GM12865 (cell line): ENCODE data around the gene S100Z.
"Not testable (repeated sequence)": the region's sequence is repeated elsewhere in the genome, so short reads cannot be mapped to it uniquely, and the experiment has no call there.

ENCODE experiments used
- DNase-seq: peaks from one replicate; pipeline ENCODE4 v3.0.0; 2010; ENCODE audit warnings: low read depth
- H3K4me3 ChIP-seq: 2 replicates; pipeline ENCODE4 v1.5.1; 2011; ENCODE audit warnings: mild to moderate bottlenecking, low read depth, low read length, control low read depth
- TF ChIP-seq, protein P1 (sequence below): IDR thresholded peaks from 2 replicates; pipeline ENCODE4 v1.5.1; 2011; ENCODE audit warnings: low read length, control low read depth, low read depth, inconsistent platforms; ENCODE audit not compliant: insufficient read depth; ENCODE audit errors: missing control alignments

The S100Z gene

DNA sequence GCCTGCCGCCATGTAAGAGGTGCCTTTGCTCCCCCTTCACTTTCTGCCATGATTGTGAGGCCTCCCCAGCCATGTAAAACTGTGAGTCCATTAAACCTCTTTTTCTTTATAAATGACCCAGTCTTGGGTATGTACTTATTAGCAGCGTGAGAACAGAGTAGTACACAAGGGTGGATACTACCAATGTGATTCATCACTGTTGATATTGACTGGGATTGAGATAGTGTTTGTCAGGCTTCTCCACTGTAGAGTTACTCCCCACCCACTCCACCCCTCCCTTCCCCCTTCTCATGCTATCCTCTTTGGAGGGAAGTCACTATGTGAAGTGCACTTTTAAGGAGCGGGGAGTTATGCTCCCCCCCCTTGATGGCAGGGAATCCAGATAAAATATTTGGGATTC is 91.6 kb downstream of the S100Z start:
- no peak for DNase-seq
- TF ChIP-seq, protein P1, sequence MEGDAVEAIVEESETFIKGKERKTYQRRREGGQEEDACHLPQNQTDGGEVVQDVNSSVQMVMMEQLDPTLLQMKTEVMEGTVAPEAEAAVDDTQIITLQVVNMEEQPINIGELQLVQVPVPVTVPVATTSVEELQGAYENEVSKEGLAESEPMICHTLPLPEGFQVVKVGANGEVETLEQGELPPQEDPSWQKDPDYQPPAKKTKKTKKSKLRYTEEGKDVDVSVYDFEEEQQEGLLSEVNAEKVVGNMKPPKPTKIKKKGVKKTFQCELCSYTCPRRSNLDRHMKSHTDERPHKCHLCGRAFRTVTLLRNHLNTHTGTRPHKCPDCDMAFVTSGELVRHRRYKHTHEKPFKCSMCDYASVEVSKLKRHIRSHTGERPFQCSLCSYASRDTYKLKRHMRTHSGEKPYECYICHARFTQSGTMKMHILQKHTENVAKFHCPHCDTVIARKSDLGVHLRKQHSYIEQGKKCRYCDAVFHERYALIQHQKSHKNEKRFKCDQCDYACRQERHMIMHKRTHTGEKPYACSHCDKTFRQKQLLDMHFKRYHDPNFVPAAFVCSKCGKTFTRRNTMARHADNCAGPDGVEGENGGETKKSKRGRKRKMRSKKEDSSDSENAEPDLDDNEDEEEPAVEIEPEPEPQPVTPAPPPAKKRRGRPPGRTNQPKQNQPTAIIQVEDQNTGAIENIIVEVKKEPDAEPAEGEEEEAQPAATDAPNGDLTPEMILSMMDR = no peak
- no peak overlapping the region for H3K4me3 ChIP-seq

DNA sequence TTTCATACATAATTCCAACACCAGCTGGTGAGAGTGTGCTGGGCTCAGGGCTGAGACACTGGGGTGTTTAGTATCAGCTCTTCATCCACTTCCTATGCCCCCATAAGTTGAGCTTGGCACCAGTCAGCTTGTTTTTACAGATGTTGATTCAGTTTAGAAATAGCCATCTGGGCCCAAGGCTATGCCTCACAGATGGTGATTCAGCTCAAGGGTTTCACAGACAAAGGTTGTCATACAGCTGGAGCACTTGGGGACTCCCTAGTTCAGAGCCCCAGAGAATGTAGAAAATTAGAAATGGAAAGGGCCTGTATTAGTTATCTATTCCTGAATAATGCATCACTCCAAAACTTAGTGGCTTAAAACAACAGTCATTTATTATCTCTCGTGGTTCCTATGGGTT is 92.8 kb downstream of the S100Z start:
- no peak overlapping the region for H3K4me3 ChIP-seq
- no peak for DNase-seq
- TF ChIP-seq, protein P1 = no peak

DNA sequence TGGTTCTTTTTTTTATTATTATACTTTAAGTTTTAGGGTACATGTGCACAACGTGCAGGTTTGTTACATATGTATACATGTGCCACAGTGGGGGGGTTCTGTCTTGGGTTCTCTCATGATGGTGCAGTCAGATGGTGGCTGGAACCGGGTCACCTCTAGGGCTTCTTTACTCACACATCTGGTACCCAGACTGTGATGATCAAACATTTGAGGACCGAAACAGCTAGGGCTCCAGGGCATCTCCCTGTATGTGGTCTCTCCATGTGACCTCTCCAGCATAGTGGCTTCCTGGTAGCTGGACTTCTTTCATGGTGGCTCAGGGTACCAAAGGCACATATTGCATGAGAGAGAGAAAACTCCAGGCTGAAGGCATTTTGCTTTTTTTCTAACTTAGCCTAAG is 93.2 kb downstream of the S100Z start:
- TF ChIP-seq, protein P1 = no peak
- no peak for DNase-seq
- H3K4me3 ChIP-seq = no peak overlapping the region

GRCh38 chr5:76944638-76945037 is 94.8 kb downstream of the S100Z start:
- TF ChIP-seq, protein P1 = no peak
- DNase-seq = no peak
- H3K4me3 ChIP-seq = no peak overlapping the region

DNA sequence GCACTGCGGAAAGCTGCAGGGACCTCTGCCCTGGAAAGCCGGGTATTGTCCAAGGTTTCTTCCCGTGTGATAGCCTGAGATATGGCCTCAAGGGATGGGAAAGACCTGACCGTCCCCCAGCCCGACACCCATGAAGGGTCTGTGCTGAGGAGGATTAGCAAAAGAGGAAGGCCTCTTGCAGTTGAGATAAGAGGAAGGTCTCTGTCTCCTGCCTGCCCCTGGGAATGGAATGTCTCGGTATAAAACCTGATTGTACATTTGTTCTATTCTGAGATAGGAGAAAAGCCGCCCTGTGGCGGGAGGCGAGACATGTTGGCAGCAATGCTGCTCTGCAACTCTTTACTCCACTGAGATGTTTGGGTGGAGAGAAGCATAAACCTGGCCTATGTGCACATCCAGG is 95.4 kb downstream of the S100Z start:
- not testable (repeated sequence) for DNase-seq, H3K4me3 ChIP-seq

DNA sequence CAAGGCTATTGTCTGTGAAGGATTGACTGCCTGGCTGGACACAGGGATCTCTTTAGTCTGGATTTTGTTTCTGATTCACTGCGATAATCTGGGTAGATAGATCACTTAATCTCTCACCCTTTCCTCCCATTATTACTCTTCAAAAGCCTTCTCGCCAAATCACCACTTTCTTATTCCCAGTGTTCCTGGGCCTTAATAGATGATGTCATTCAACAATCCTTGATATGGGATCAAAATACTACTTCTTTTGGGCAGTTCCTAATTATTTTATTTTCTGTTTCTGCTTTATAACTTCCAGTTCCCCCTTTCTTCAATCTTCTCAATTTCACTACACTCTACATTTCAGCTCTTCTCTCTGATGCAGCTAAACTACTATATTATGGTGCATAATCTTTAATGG is 96.3 kb downstream of the S100Z start:
- H3K4me3 ChIP-seq = no peak overlapping the region
- TF ChIP-seq, protein P1 = no peak
- DNase-seq = no peak

- TF ChIP-seq, protein P1 = no peak
- DNase-seq = no peak
- no peak overlapping the region for H3K4me3 ChIP-seq
Observed at GRCh38 chr5:76947082-76947503, 97.3 kb downstream of the S100Z start.
